NB4 (cell line): ENCODE measurements around the gene EPC1.

Experiments used
- CTCF ChIP-seq: IDR thresholded peaks from one replicate; pipeline ENCODE4 v1.5.1; 2012; ENCODE audit warnings: low read depth, low read length
- MAX ChIP-seq: IDR thresholded peaks from 2 replicates; pipeline ENCODE4 v1.6.1; 2011; ENCODE audit warnings: low read depth, low read length
- MYC ChIP-seq: IDR thresholded peaks from 2 replicates; pipeline ENCODE4 v1.6.1; 2011; ENCODE audit warnings: low read depth, low read length
- POLR2A ChIP-seq: IDR thresholded peaks from 2 replicates; pipeline ENCODE4 v1.6.1; 2011; ENCODE audit warnings: mild to moderate bottlenecking; ENCODE audit not compliant: insufficient read length; ENCODE audit errors: extremely low read depth

GRCh38 chr10:32329061-32329460 lies 17.9 kb downstream of the EPC1 start:
- no peak for TF ChIP-seq CTCF
- TF ChIP-seq POLR2A: no peak
- no peak for TF ChIP-seq MAX
- no peak for TF ChIP-seq MYC
